RWPE2 (cell line): Measurements from ENCODE around the gene MDC1.

Experiments used
- ATAC-seq: fragments of 200-7000 bp; cut with Tn5 transposase; 3 replicates; pipeline ENCODE4 v1.9.1; 2021; ENCODE audit warnings: low read depth
- DNase-seq: peaks from one replicate; pipeline ENCODE4 v3.0.0-alpha.2; 2020; ENCODE audit warnings: low spot score
- H3K27ac ChIP-seq: fragments of 450-650 bp; 2 replicates; pipeline ENCODE4 v1.5.1; 2017; ENCODE audit warnings: mild to moderate bottlenecking; ENCODE audit not compliant: poor library complexity, severe bottlenecking
- H3K27me3 ChIP-seq: fragments of 250-450 bp; sonication (Bioruptor Pico); 2 replicates; pipeline ENCODE4 v1.5.1; 2021; ENCODE audit warnings: mild to moderate bottlenecking, moderate library complexity; ENCODE audit not compliant: insufficient read depth, poor library complexity, severe bottlenecking
- H3K36me3 ChIP-seq: fragments of 250-450 bp; sonication (Bioruptor Pico); 2 replicates; pipeline ENCODE4 v1.5.1; 2020; ENCODE audit warnings: low read depth, mild to moderate bottlenecking, moderate library complexity
- H3K4me1 ChIP-seq: fragments of 250-450 bp; sonication (Bioruptor Pico); 2 replicates; pipeline ENCODE4 v1.5.1; 2021; ENCODE audit warnings: mild to moderate bottlenecking, moderate library complexity; ENCODE audit not compliant: insufficient read depth, poor library complexity, severe bottlenecking
- H3K4me3 ChIP-seq: fragments of 250-450 bp; sonication (Bioruptor Pico); 2 replicates; pipeline ENCODE4 v1.5.1; 2021; ENCODE audit warnings: mild to moderate bottlenecking, moderate library complexity; ENCODE audit not compliant: severe bottlenecking
- H3K9me3 ChIP-seq: fragments of 250-450 bp; sonication (Bioruptor Pico); 2 replicates; pipeline ENCODE4 v1.5.1; 2021; ENCODE audit warnings: mild to moderate bottlenecking, moderate library complexity; ENCODE audit not compliant: severe bottlenecking
- TF ChIP-seq, protein P1 (sequence below): fragments of 450-650 bp; IDR thresholded peaks from one replicate; pipeline ENCODE4 v1.5.1; 2017; ENCODE audit warnings: mild to moderate bottlenecking, moderate library complexity; ENCODE audit not compliant: poor library complexity, severe bottlenecking

MDC1 gene

DNA sequence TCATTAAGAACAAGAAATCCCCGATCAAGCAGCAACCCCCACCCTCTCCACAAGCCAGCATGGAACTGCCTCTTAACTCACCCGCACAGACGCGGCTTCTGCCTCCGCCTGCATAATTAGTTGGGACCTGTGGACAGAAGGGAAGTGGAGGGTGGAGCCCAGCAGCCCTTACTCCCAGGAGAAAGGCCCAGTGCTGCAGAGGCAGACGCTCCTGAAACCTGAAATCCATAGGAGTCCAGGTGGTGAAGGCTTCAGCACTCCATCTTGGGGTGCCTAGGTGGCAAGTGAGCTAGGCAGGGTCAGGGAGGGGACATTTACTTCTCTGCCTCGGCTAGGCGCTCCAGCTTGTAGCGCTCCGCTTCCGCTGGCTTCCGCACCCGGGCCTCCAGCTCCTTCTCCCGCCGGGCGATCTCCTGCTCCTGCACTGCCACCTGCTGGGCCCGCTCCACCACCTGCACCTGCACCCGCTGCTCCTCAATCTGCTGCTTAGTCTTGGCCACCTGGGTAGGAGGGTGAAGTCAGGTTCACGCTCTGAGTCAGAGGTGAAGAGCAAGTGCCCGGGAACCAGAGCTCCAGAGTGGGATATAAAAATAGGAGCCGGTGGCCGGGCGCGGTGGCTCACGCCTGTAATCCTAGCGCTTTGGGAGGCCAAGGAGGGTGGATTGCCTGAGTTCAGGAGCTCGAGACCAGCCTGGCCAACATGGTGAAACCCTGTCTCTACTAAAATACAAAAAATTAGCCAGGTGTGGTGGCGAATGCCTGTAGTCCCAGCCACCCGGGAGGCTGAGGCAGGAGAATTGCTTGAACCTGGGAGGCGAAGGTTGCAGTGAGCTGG is 13.7 kb upstream of the MDC1 start:
- TF ChIP-seq, protein P1, sequence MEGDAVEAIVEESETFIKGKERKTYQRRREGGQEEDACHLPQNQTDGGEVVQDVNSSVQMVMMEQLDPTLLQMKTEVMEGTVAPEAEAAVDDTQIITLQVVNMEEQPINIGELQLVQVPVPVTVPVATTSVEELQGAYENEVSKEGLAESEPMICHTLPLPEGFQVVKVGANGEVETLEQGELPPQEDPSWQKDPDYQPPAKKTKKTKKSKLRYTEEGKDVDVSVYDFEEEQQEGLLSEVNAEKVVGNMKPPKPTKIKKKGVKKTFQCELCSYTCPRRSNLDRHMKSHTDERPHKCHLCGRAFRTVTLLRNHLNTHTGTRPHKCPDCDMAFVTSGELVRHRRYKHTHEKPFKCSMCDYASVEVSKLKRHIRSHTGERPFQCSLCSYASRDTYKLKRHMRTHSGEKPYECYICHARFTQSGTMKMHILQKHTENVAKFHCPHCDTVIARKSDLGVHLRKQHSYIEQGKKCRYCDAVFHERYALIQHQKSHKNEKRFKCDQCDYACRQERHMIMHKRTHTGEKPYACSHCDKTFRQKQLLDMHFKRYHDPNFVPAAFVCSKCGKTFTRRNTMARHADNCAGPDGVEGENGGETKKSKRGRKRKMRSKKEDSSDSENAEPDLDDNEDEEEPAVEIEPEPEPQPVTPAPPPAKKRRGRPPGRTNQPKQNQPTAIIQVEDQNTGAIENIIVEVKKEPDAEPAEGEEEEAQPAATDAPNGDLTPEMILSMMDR: peak; percentile 89
- Histone ChIP-seq H3K27me3 (no peaks in the 10 kb centered on the region), H3K4me1 (no peaks in the 10 kb centered on the region), H3K9me3 (no peaks in the 10 kb centered on the region), H3K27ac (peak overlapping the region; percentile 4), H3K36me3 (peaks cover 66% of the 10 kb centered on the region), H3K4me3 (no peak overlapping the region)
- ATAC-seq (peak; percentile 84), DNase-seq (peak; percentile 87)

DNA sequence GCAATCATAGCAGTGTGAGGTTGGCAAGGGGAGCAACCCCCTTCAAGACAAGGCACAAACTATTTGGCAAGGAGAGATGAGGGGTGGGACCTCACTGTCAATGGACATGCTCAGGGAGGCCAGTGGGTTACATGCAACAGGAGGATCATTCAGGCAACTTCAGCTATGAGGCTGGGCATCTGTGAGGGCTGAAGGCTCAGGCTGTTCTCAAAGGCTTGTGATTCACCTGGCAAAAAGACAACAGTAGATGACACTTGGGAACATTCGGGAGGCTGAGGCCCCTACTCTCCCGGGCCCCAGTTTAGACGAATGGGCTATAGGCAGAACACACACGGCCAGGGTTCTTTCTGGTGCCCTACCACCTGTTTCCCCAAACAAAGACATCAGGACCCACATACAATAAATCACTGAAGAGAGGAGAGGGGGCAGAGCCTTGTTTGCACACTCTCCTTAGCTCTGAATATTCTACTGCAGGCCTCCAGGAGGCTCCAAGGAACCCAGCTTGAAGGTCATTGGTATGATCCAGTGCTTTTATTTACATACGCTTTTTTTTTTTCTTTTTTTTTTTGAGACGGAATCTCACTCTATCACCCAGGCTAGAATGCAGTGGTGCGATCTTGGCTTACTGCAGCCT is 11.0 kb upstream of the MDC1 start:
- Histone ChIP-seq H3K4me1 (peaks cover 1% of the 10 kb centered on the region), H3K4me3 (no peak overlapping the region), H3K36me3 (peaks cover 74% of the 10 kb centered on the region), H3K9me3 (no peaks in the 10 kb centered on the region), H3K27me3 (no peaks in the 10 kb centered on the region), H3K27ac (peak overlapping the region; percentile 96)
- DNase-seq: no peak
- TF ChIP-seq, protein P1: peak; percentile 20
- no peak for ATAC-seq

DNA sequence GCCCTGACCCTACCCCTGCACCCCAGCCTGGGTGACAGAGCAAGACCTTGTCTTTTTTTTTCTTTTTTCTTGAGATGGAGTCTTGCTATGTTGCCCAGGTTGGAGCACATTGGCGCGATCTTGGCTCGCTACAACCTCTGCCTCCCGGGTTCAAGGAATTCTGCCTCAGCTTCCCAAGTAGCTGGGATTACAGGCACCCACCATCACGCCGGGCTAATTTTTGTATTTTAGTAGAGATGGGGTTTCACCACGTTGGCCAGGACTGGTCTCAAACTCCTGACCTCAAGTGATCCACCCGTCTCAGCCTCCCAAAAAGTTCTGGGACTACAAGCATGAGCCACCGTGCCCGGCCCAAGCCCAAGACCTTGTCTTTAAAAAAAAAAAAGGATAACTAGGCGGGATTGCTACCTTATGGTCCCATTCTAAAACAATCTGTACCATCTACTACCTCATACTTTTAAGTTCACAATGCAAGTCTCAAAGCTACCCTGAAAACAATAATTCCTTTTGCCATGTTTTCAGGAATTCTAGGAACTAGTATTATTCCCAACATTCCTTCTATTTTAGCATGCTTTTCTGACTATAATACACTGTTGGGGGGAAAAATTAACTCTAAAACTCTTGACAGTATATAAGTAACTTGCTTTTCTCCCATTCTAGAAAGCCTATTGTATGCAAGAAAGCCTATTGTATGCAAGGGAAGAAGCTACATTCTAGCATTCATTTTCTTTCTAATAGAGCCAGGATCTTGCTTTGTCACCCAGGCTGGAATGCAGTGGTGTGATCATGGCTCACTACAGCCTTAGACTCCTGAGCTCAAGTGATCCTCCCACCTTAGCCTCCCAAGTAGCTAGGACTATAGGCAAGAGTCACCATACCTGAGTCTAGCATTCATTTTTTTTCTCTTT is 9.7 kb upstream of the MDC1 start:
- DNase-seq (no peak), ATAC-seq (no peak; the same call in 2 of the 3 replicates)
- Histone ChIP-seq H3K27ac (peak overlapping the region; percentile 96), H3K4me3 (no peak overlapping the region), H3K36me3 (peaks cover 76% of the 10 kb centered on the region), H3K4me1 (peaks cover 5% of the 10 kb centered on the region), H3K9me3 (no peaks in the 10 kb centered on the region), H3K27me3 (no peaks in the 10 kb centered on the region)
- TF ChIP-seq, protein P1: no peak

DNA sequence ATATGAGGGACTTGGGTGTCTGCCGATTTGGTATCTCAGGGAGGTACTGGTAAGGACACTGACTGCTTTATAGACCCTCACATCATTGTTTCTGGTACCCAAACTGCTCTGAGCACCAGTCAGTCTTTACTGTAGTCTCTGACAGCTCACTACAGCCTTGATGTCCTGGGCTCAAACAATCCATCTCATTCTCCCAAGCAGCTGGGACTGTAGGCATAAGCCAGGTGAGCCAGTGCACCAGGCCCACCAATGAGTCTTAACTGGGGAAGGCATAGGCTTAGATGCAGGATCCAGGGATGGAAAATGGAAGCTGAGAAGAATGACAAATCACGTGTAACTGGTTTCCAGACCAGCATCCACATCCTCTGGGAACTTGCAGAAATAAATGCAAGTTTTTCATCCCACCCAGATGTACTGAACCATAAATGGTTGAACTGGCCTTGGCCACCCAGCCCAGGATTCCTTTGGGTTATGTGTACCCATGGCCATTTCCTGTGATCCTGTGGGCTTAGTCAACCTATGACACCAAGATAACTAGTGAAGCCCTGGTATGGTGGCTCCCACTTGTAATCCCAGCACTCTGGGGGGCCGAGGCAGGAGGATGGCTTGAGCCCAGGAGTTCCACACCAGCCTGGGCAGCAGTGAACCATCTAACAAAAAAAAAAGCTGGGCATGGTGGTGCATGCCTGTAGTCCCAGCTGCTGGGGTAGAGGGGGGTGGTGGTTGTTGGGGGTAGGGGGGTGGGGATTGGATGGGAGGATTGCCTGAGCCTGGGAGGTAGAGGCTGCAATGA is 8.8 kb upstream of the MDC1 start:
- peak overlapping the region; percentile 96 for H3K27ac ChIP-seq
- H3K36me3 ChIP-seq: peaks cover 79% of the 10 kb centered on the region
- H3K4me1 ChIP-seq: peaks cover 5% of the 10 kb centered on the region
- no peaks in the 10 kb centered on the region for H3K27me3 ChIP-seq
- peak; percentile 37 for ATAC-seq
- TF ChIP-seq, protein P1: no peak
- H3K4me3 ChIP-seq: no peak overlapping the region
- no peak for DNase-seq
- no peaks in the 10 kb centered on the region for H3K9me3 ChIP-seq
